ENCODE measurements around the gene NOTUM. TPM values are rescaled to one million over a fixed set of nuclear protein-coding genes. Genes with fewer than 3 reads are reported as not detected.

Gene NOTUM
- total and polyA plus RNA-seq, 9 of the 15 experiments (the other 6 are each of a cell fraction or from before 2014, with no cell fraction given), result 0.03 to 14.0 (median 4.1) TPM

- TF ChIP-seq, protein P1, sequence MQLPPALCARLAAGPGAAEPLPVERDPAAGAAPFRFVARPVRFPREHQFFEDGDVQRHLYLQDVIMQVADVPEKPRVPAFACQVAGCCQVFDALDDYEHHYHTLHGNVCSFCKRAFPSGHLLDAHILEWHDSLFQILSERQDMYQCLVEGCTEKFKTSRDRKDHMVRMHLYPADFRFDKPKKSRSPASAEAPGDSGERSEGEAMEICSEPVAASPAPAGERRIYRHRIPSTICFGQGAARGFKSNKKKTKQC (CRISPR knock-in tag; IDR thresholded peaks at IDR 0.05), result no peak
- TF ChIP-seq EP300 (IDR thresholded peaks at IDR 0.05; ENCODE audit: low read length), result peak; percentile 32
- no peak for TF ChIP-seq ATF1 (CRISPR knock-in tag; IDR thresholded peaks at IDR 0.05)
- no peak for TF ChIP-seq ATF1 (tag; IDR thresholded peaks at IDR 0.05)
- peak in 1 of 2 experiments; percentile 59; a peak in 1 of 4 replicates for TF ChIP-seq RCOR1 (IDR thresholded peaks at IDR 0.05; ENCODE audit: borderline replicate concordance in 1 of 2, low read depth in 2 of 2, low read length in 2 of 2)
- no peak for TF ChIP-seq MYBL2 (IDR thresholded peaks at IDR 0.05; ENCODE audit: low read depth)
- TF ChIP-seq MYBL2 (CRISPR knock-in tag; IDR thresholded peaks at IDR 0.05; ENCODE audit: borderline replicate concordance), result no peak
- TF ChIP-seq USF1 (CRISPR knock-in tag; IDR thresholded peaks at IDR 0.05), result no peak
- TF ChIP-seq KLF13 (tag; IDR thresholded peaks at IDR 0.05; ENCODE audit: borderline replicate concordance, low read depth), result no peak
- TF ChIP-seq RB1 (IDR thresholded peaks at IDR 0.05; ENCODE audit: low read depth), result peak; percentile 40; the same call in 1 of the 2 replicates
- TF ChIP-seq ELF2 (CRISPR knock-in tag; IDR thresholded peaks at IDR 0.05), result no peak
- TF ChIP-seq SFPQ (IDR thresholded peaks at IDR 0.05; ENCODE audit: low read depth, low read length), result no peak
- no peak for TF ChIP-seq CREB1 (IDR thresholded peaks at IDR 0.05)
- 0 out of 2 replicates have a peak, but pooled peaks have one; percentile 35 for TF ChIP-seq CREB1 (CRISPR knock-in tag; IDR thresholded peaks at IDR 0.05)
- no peak for TF ChIP-seq SRSF1 (IDR thresholded peaks at IDR 0.05; ENCODE audit: low read depth, low read length)
- 0 out of 2 replicates have a peak, but pooled peaks have one; percentile 51 for TF ChIP-seq GATAD2A (IDR thresholded peaks at IDR 0.05)
- TF ChIP-seq NRF1 (conservative IDR thresholded peaks at IDR 0.05 in 1 of 2, IDR thresholded peaks at IDR 0.05 in 1 of 2), result peak in 1 of 2 experiments; percentile 56; a peak in 3 of 4 replicates
- TF ChIP-seq ZBTB2 (IDR thresholded peaks at IDR 0.05), result peak; percentile 62; the same call in 1 of the 2 replicates
- TF ChIP-seq NFRKB (IDR thresholded peaks at IDR 0.05; ENCODE audit: low read depth), result no peak
- TF ChIP-seq, protein P2, sequence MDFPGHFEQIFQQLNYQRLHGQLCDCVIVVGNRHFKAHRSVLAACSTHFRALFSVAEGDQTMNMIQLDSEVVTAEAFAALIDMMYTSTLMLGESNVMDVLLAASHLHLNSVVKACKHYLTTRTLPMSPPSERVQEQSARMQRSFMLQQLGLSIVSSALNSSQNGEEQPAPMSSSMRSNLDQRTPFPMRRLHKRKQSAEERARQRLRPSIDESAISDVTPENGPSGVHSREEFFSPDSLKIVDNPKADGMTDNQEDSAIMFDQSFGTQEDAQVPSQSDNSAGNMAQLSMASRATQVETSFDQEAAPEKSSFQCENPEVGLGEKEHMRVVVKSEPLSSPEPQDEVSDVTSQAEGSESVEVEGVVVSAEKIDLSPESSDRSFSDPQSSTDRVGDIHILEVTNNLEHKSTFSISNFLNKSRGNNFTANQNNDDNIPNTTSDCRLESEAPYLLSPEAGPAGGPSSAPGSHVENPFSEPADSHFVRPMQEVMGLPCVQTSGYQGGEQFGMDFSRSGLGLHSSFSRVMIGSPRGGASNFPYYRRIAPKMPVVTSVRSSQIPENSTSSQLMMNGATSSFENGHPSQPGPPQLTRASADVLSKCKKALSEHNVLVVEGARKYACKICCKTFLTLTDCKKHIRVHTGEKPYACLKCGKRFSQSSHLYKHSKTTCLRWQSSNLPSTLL (IDR thresholded peaks at IDR 0.05), result no peak
- TF ChIP-seq SMARCE1 (IDR thresholded peaks at IDR 0.05), result peak; percentile 71
- TF ChIP-seq, protein P3, sequence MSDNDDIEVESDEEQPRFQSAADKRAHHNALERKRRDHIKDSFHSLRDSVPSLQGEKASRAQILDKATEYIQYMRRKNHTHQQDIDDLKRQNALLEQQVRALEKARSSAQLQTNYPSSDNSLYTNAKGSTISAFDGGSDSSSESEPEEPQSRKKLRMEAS (CRISPR knock-in tag; IDR thresholded peaks at IDR 0.05), result peak; percentile 89
Observed at GRCh38 chr17:81912441-81913309, 48.3 kb downstream of the NOTUM start (continued).
